Panc1 (cell line): ENCODE measurements around the gene CEP41.

Experiments
- CTCF ChIP-seq: fragments of 450-650 bp; IDR thresholded peaks from 2 replicates; pipeline ENCODE4 v1.5.1; 2017; ENCODE audit warnings: mild to moderate bottlenecking
- POLR2AphosphoS5 ChIP-seq: IDR thresholded peaks from 2 replicates; pipeline ENCODE4 v1.6.1; 2012; ENCODE audit warnings: mild to moderate bottlenecking, low read depth, low read length, moderate library complexity
- SIN3A ChIP-seq: IDR thresholded peaks from 2 replicates; pipeline ENCODE4 v1.6.1; 2012; ENCODE audit warnings: low read depth, mild to moderate bottlenecking, low read length, moderate library complexity, borderline replicate concordance; ENCODE audit not compliant: insufficient read depth
- TCF7L2 ChIP-seq: IDR thresholded peaks from 2 replicates; pipeline ENCODE4 v1.6.1; 2011; ENCODE audit warnings: mild to moderate bottlenecking, low read depth, low read length, inconsistent platforms

- TF ChIP-seq POLR2AphosphoS5 (no peak), CTCF (no peak), SIN3A (no peak), TCF7L2 (no peak)
Observed at GRCh38 chr7:130475776-130476175, 35.0 kb upstream of the CEP41 start.
